HG03039 (cell line): Measurements from ENCODE around the gene WDR70.
"Not testable (repeated sequence)": the region's sequence is repeated elsewhere in the genome, so short reads cannot be mapped to it uniquely, and the experiment has no call there.

Experiments used
- ATAC-seq: cut with Tn5 transposase; IDR thresholded peaks from one replicate; pipeline ENCODE4 v1.9.1; 2021; ENCODE audit warnings: mild to moderate bottlenecking, moderate library complexity; ENCODE audit not compliant: unreplicated experiment

WDR70 gene

GRCh38 chr5:37672118-37672588, 293.0 kb downstream of the WDR70 start:
- ATAC-seq = not testable (repeated sequence)

DNA sequence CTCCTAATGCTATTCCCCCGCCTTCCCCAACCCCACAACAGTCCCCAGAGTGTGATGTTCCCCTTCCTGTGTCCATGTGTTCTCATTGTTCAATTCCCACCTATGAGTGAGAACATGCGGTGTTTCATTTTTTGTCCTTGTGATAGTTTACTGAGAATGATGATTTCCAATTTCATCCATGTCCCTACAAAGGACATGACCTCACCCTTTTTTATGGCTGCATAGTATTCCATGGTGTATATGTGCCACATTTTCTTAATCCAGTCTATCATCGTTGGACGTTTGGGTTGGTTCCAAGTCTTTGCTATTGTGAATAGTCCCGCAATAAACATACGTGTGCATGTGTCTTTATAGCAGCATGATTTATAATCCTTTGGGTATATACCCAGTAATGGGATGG, 295.2 kb downstream of the WDR70 start:
- ATAC-seq = not testable (repeated sequence)

DNA sequence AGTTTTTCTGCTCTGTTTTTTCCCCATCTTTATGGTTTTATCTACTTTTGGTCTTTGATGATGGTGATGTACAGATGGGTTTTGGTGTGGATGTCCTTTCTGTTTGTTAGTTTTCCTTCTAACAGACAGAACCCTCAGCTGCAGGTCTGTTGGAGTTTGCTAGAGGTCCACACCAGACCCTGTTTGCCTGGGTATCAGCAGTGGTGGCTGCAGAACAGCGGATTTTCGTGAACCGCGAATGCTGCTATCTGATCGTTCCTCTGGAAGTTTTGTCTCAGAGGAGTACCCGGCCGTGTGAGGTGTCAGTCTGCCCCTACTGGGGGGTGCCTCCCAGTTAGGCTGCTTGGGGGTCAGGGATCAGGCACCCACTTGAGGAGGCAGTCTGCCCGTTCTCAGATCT, 300.2 kb downstream of the WDR70 start:
- ATAC-seq = not testable (repeated sequence)

- ATAC-seq = not testable (repeated sequence)
Measured at GRCh38 chr5:37679903-37680302, 300.8 kb downstream of the WDR70 start.

DNA sequence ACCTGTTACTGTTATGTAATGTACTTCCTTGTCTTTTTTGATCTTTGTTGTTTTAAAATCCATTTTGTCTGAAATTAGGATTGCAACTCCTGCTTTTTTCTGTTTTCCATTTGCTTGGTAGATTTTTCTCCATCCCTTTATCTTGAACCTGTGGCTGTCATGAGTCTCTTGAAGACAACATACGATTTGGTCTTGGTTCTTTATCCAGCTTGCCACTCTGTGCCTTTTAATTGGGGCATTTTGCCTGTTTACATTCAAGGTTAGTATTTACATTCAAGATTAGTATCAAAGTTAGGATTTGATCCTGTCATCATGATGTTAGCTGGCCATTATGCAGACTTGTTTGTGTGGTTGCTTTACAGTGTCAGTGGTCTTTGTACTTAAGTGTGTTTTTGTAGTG, 304.0 kb downstream of the WDR70 start:
- ATAC-seq = no peak

DNA sequence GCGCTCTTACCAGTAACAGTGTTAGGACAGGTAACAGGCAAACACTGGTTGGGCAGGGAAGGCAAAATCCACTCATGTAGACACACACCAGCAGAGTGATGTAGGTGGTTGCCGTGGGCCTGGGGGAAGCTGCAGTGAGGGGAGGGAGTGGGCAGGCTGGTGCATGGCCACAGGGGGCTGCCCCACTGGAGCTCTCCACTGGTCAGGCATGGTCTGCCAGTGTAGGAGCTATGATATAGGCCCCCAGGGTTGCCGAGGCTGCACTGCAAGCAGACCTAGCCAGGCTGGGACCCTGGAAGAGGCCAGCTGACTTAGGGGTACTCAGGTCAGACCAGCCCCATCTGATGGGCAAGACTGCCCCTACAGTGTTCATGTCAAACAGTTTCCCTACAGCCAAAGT, 306.1 kb downstream of the WDR70 start:
- no peak for ATAC-seq

- ATAC-seq = no peak
Measured at GRCh38 chr5:37685816-37686215, 306.7 kb downstream of the WDR70 start.

- not testable (repeated sequence) for ATAC-seq
Measured at GRCh38 chr5:37688925-37689324, 309.8 kb downstream of the WDR70 start.

- not testable (repeated sequence) for ATAC-seq
Measured at GRCh38 chr5:37694333-37694732, 315.2 kb downstream of the WDR70 start.

DNA sequence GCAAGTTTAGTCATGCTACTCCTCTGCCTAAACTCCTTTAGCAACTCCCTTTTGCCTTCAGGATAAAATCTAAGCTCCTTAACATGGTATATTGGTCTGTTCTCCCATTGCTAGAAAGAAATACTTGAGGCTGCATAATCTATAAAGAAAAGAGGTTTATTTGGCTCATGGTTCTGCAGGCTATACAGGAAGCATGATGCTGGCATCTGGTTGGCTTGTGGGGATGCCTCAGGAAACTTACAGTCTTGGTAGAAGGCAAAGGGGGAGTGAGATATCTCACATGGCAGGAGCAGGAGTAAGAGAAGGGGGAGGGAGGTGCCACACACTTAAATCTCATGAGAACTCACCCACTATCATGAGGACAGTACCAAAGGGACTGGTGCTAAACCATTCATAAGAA, 315.7 kb downstream of the WDR70 start:
- ATAC-seq = no peak

- no peak for ATAC-seq
Measured at GRCh38 chr5:37695647-37696046, 316.5 kb downstream of the WDR70 start.

- ATAC-seq = no peak
Measured at GRCh38 chr5:37696190-37697021, 317.3 kb downstream of the WDR70 start.

DNA sequence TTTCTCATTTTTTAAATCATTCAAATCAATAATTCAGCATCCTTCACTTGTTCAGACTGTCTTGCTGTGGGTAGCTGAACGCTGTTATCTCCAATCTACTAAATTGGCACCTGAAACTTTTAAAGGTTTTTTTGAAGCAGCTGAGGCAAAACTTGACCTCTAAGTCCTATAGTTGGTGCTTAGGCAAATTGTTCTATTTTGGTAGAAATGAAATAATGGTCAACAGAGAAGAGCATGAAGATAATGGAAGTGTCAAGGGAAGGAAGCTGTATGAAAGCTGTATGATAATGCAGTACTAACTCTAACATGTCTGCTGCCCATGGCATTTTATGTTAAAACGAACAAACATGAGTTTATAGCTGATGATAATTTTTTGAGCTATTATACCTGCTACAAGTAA, 322.8 kb downstream of the WDR70 start:
- no peak for ATAC-seq

GRCh38 chr5:37703841-37704241, 324.7 kb downstream of the WDR70 start:
- ATAC-seq = no peak

DNA sequence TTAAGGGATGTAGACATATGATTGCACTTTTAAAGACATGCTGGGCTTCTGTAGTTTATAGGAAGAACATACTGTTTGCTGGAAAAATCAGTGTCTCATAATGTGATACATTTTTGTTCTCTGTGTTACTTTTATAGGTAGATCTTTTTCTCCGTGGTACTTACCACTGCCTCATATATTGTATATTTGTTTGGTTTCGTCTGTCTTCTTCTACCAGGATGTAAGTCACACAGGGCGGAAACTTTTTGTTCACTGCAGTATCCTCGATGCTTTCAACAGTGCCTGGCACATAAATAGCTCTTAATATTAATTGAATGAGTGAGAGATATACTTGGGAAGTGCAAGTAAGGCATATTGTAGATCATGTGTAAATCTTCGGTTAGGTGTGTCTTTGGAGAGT, 325.3 kb downstream of the WDR70 start:
- ATAC-seq = no peak

GRCh38 chr5:37709020-37709419, 329.9 kb downstream of the WDR70 start:
- ATAC-seq = no peak

DNA sequence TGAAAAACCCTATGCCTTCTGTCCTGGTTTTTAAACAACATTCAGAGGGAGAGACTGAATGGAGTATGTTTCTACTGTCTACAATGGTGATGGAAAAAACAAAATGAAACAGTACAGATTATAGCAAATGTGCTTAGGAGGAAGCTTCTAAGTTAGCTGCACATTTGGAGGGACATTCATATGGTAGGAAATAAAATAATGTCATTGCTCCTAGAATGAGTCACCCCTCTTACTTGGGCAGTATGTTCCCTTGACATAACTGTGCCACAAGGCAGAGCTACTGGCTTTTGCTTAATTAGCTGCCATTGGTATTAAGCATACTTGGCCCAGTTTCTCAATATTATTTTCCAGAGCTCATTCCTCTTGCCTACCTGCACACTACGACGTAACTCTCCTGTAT, 331.8 kb downstream of the WDR70 start:
- ATAC-seq = no peak

GRCh38 chr5:37712750-37713149, 333.6 kb downstream of the WDR70 start:
- ATAC-seq = no peak

DNA sequence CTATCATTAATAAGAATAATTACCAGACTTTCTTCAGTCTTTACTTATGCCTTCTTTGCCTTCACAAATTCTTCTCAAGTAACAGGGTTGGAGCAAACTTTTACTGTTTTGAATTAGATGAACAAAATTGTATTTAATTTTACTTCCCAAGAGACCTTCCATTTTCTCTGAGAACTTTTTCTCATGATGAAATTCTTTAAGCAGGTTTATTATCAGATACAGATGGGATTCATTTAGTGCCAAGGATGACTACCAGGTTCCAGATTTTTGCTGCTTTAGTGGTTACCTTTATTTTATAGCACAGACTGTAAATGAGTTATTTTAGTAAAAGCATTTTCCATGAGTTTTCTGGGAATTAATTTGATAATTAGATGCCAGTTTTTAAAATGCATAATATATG, 335.6 kb downstream of the WDR70 start:
- no peak for ATAC-seq

GRCh38 chr5:37715361-37715760, 336.2 kb downstream of the WDR70 start:
- ATAC-seq = no peak

- no peak for ATAC-seq
Measured at GRCh38 chr5:37715992-37716391, 336.9 kb downstream of the WDR70 start.

DNA sequence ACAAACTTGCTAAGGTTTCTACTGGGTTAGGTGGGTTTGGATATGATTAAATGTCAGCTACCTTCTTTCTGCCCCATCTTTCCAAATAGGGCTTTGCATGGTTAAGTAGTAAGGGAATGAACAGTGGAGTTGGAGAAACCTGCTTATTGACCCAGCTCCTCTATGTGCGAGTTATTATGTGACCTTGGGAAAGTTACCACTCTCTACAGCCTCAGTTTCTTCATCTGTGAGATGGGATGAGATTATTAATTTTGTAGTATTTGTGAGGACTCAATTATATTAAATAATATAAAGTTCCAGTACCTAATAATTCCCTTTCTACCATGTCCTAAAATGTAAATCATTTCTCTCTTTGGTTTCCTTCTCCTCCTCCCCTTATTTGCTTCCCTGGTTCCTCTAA, 337.3 kb downstream of the WDR70 start:
- no peak for ATAC-seq

DNA sequence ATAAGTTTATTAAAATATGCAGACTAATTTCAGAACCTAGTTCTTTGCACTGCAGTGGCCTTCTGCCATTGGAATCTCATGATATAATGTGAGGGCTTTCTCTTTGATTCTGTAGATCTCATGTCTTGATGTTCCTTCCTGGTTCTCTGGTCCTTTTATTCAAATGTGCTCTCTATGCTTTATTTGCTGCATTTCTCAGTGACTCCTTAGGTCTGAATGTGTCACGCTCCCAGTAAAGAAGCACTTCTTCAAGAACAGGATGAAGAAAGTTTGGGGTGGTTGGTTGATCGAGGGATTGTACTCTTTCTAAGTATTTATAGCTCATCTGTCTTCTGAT, 338.1 kb downstream of the WDR70 start:
- ATAC-seq = no peak
